ENCODE data around the gene LRP4.

DNA sequence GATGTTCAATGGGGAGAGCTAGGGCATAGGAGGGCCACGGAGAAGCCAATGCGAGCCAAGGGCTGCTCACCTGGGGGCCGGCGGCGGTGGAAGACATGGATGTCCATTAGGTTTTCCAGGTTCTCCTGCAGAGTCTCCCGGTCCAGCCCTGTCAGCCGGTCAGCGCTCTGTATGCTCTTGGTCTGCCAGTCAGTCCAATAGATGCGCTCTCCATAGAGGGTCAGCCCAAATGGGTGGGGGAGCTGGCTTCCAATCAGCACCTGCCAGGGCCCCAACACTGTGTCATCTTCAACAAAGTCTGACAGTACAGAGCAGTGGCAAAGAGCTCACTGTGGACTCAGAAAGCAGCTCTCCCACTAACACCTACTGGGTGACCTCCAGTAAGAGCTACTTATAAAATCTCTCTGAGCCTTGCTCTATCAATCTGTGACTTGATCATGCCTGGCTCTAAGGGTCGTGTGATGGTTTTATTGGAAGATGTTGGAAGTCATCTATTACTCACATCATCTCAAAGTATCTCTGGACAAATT, 39.2 kb downstream of the LRP4 start:
- no peak for TF ChIP-seq EZH2 (IDR thresholded peaks at IDR 0.05; ENCODE audit: borderline replicate concordance, low read length)
- TF ChIP-seq, protein P1, sequence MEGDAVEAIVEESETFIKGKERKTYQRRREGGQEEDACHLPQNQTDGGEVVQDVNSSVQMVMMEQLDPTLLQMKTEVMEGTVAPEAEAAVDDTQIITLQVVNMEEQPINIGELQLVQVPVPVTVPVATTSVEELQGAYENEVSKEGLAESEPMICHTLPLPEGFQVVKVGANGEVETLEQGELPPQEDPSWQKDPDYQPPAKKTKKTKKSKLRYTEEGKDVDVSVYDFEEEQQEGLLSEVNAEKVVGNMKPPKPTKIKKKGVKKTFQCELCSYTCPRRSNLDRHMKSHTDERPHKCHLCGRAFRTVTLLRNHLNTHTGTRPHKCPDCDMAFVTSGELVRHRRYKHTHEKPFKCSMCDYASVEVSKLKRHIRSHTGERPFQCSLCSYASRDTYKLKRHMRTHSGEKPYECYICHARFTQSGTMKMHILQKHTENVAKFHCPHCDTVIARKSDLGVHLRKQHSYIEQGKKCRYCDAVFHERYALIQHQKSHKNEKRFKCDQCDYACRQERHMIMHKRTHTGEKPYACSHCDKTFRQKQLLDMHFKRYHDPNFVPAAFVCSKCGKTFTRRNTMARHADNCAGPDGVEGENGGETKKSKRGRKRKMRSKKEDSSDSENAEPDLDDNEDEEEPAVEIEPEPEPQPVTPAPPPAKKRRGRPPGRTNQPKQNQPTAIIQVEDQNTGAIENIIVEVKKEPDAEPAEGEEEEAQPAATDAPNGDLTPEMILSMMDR (IDR thresholded peaks at IDR 0.05; ENCODE audit: low read length): no peak

Data from OCI-LY1 (cell line).